A549 (cell line): ENCODE data around the gene EDA. TPM values are rescaled to one million over a fixed set of nuclear protein-coding genes. Genes with fewer than 3 reads are reported as not detected.

Experiments used
- ATAC-seq, 2 experiments: fragments of 200-7000 bp in 1 of 2; fragments of >200 bp in 1 of 2; cut with Nextera tagmentation in 1 of 2; cut with Tn5 transposase in 1 of 2; 3 replicates each; pipeline versions ENCODE4 v1.8.0 to v1.9.1; 2018 to 2020; ENCODE audit warnings: mild to moderate bottlenecking in 1 of 2, moderate library complexity in 1 of 2
- CTCF ChIA-PET: fragments of 300-600 bp; sonication (Branson Sonifier 250); formaldehyde crosslinking; extraction: SDS; loops from one replicate; lab custom pipeline; 2021; ENCODE audit warnings: antibody characterized with exemption, inconsistent platforms; lab: Yijun Ruan, JAX
- POLR2A ChIA-PET: fragments of 350-600 bp; formaldehyde crosslinking; extraction: SDS; loops from one replicate; lab custom pipeline; 2021; ENCODE audit warnings: antibody characterized with exemption, inconsistent platforms; lab: Yijun Ruan, JAX
- DNase-seq, 2 experiments: peaks; one replicate each; pipeline versions ENCODE4 v3.0.0 to v3.0.0-alpha.2; 2011 to 2016; ENCODE audit warnings: low read depth in 1 of 2, low spot score in 1 of 2
- FAIRE-seq: peaks from 2 replicates; lab custom pipeline; 2011; peaks lifted over from hg19 to GRCh38; lab: Jason Lieb, UNC
- H3K27ac ChIP-seq, 2 experiments: fragments of >200 bp; sonication (Bioruptor Twin); formaldehyde crosslinking; 3 replicates each; pipeline ENCODE4 v1.5.1; 2016 to 2017
- H3K4me1 ChIP-seq: fragments of >200 bp; sonication (Bioruptor Twin); formaldehyde crosslinking; 3 replicates; pipeline ENCODE4 v1.6.1; 2016
- H3K4me2 ChIP-seq: fragments of >200 bp; sonication (Bioruptor Twin); formaldehyde crosslinking; 3 replicates; pipeline ENCODE4 v1.6.1; 2016
- H3K4me3 ChIP-seq: fragments of >200 bp; sonication (Bioruptor Twin); formaldehyde crosslinking; 3 replicates; pipeline ENCODE4 v1.5.1; 2016
- H3K9me3 ChIP-seq: fragments of >200 bp; sonication (Bioruptor Twin); formaldehyde crosslinking; 3 replicates; pipeline ENCODE4 v1.6.1; 2016
- CBX2 ChIP-seq: fragments of 200-600 bp; sonication (generic); IDR thresholded peaks from 2 replicates; pipeline ENCODE4 v1.6.1; 2016; ENCODE audit warnings: low read depth, mild to moderate bottlenecking, borderline replicate concordance
- CEBPB ChIP-seq, 2 experiments: fragments of >200 bp in 1 of 2; sonication (Bioruptor Twin) in 1 of 2; formaldehyde crosslinking in 1 of 2; IDR thresholded peaks; 2 replicates each; pipeline ENCODE4 v1.6.1; 2012 to 2016
- CHD4 ChIP-seq: fragments of 200-600 bp; sonication (generic); IDR thresholded peaks from 2 replicates; pipeline ENCODE4 v1.6.1; 2016; ENCODE audit warnings: antibody characterized with exemption, mild to moderate bottlenecking, borderline replicate concordance
- CTCF ChIP-seq: fragments of >200 bp; sonication (Bioruptor Twin); formaldehyde crosslinking; IDR thresholded peaks from 3 replicates; pipeline ENCODE4 v1.5.1; 2016
- EHMT2 ChIP-seq: fragments of 200-600 bp; sonication (generic); IDR thresholded peaks from 2 replicates; pipeline ENCODE4 v1.6.1; 2016; ENCODE audit warnings: antibody characterized with exemption, low read depth, mild to moderate bottlenecking, moderate library complexity
- EP300 ChIP-seq, 2 experiments: fragments of >200 bp; sonication (Bioruptor Twin); formaldehyde crosslinking; IDR thresholded peaks; 2 replicates in 1 of 2; 3 replicates in 1 of 2; pipeline ENCODE4 v1.6.1; 2016 to 2017
- ESRRA ChIP-seq: fragments of 150-350 bp; IDR thresholded peaks from 2 replicates; pipeline ENCODE4 v1.6.1; 2014; ENCODE audit warnings: mild to moderate bottlenecking, low read length, borderline replicate concordance
- FOSL2 ChIP-seq, 2 experiments: fragments of 450-650 bp in 1 of 2; fragments of >200 bp in 1 of 2; sonication (Bioruptor Twin) in 1 of 2; formaldehyde crosslinking; IDR thresholded peaks; 2 replicates each; pipeline versions ENCODE4 v1.5.0 to v1.6.1; 2016 to 2020; ENCODE audit warnings: mild to moderate bottlenecking in 1 of 2, moderate library complexity in 1 of 2
- FOXS1 ChIP-seq: fragments of 250-450 bp; sonication (Bioruptor Pico); IDR thresholded peaks from 2 replicates; pipeline ENCODE4 v1.5.0; 2020; ENCODE audit warnings: mild to moderate bottlenecking, moderate library complexity
- HMGXB4 ChIP-seq: fragments of 250-450 bp; sonication (Bioruptor Pico); IDR thresholded peaks from 2 replicates; pipeline ENCODE4 v1.5.0; 2021; ENCODE audit warnings: mild to moderate bottlenecking, moderate library complexity, borderline replicate concordance
- HOXA7 ChIP-seq: fragments of 250-450 bp; sonication (Bioruptor Pico); IDR thresholded peaks from 2 replicates; pipeline ENCODE4 v1.5.0; 2020; ENCODE audit warnings: mild to moderate bottlenecking, moderate library complexity
- MAFK ChIP-seq: fragments of 450-650 bp; IDR thresholded peaks from 2 replicates; pipeline ENCODE4 v1.6.1; 2014; ENCODE audit not compliant: partially characterized antibody
- MAZ ChIP-seq: fragments of 150-350 bp; IDR thresholded peaks from 2 replicates; pipeline ENCODE4 v1.6.1; 2014; ENCODE audit warnings: antibody characterized with exemption, low read depth, low read length, borderline replicate concordance
- NFE2L2 ChIP-seq: fragments of 150-350 bp; conservative IDR thresholded peaks from 2 replicates; pipeline ENCODE4 v1.6.1; 2014; ENCODE audit warnings: low read length
- NPAS2 ChIP-seq: fragments of 250-450 bp; sonication (Bioruptor Pico); IDR thresholded peaks from 2 replicates; pipeline ENCODE4 v1.8.0; 2022; ENCODE audit warnings: mild to moderate bottlenecking, moderate library complexity, borderline replicate concordance
- NR3C1 ChIP-seq: fragments of >200 bp; sonication (Bioruptor Twin); formaldehyde crosslinking; IDR thresholded peaks from 3 replicates; pipeline ENCODE4 v1.6.1; 2017
- PBX3 ChIP-seq: IDR thresholded peaks from 2 replicates; pipeline ENCODE4 v1.6.1; 2012
- POLR2A ChIP-seq: IDR thresholded peaks from 2 replicates; pipeline ENCODE4 v1.6.1; 2012; ENCODE audit warnings: mild to moderate bottlenecking, low read length
- POLR2AphosphoS2 ChIP-seq: conservative IDR thresholded peaks from 2 replicates; pipeline ENCODE4 v1.6.1; 2012; ENCODE audit warnings: low read length, improper control_type of control experiment, inconsistent platforms
- RAD21 ChIP-seq, 2 experiments: fragments of >200 bp in 1 of 2; sonication (Bioruptor Twin) in 1 of 2; formaldehyde crosslinking in 1 of 2; IDR thresholded peaks in 1 of 2; conservative IDR thresholded peaks in 1 of 2; 2 replicates in 1 of 2; 3 replicates in 1 of 2; pipeline ENCODE4 v1.6.1; 2012 to 2018; ENCODE audit warnings: inconsistent platforms in 1 of 2
- RCOR1 ChIP-seq: fragments of 150-350 bp; IDR thresholded peaks from 2 replicates; pipeline ENCODE4 v1.6.1; 2014; ENCODE audit warnings: antibody characterized with exemption, low read length, low read depth
- SMC3 ChIP-seq: fragments of >200 bp; sonication (Bioruptor Twin); formaldehyde crosslinking; IDR thresholded peaks from 3 replicates; pipeline ENCODE4 v1.6.1; 2018; ENCODE audit warnings: inconsistent platforms
- USF2 ChIP-seq: fragments of 450-650 bp; IDR thresholded peaks from 2 replicates; pipeline ENCODE4 v1.6.1; 2014; ENCODE audit warnings: antibody characterized with exemption
- ZFP36 ChIP-seq: fragments of 450-650 bp; IDR thresholded peaks from 2 replicates; pipeline ENCODE4 v1.6.1; 2014; ENCODE audit warnings: borderline replicate concordance; ENCODE audit not compliant: partially characterized antibody
- ZNF302 ChIP-seq: fragments of 250-450 bp; sonication (Bioruptor Pico); IDR thresholded peaks from 2 replicates; pipeline ENCODE4 v1.9.0; 2021; ENCODE audit warnings: inconsistent platforms, mild to moderate bottlenecking, moderate library complexity
- WGBS: methylation state at CpG from one replicate; pipeline ENCODE4 v1.1.6; 2017; ENCODE audit errors: missing lambda C conversion rate; 5-methylcytosine and 5-hydroxymethylcytosine counted together
- polyA plus RNA-seq, 4 experiments: library from polyadenylated mRNA; depleted of rRNA in 3 of 4; stranded (reverse); fragments of >200 nt; fragmentation: RNase III in 1 of 4; extraction: RNeasy Plus Mini Kit Qiagen cat#74134 plus additional on column Dnase treatment in 1 of 4; gene quantifications; 2 replicates in 3 of 4; 3 replicates in 1 of 4; pipeline ENCODE4 v1.2.3, GENCODE V29; 2011 to 2017

Gene EDA
- polyA plus RNA-seq, 2 of the 4 experiments (the other 2 are of a cell fraction) = 0.25 to 0.26 TPM

- no peak for DNase-seq
- Histone ChIP-seq H3K27ac (no peak overlapping the region), H3K9me3 (no peaks in the 10 kb centered on the region), H3K4me2 (no peak overlapping the region), H3K4me3 (no peak overlapping the region), H3K4me1 (no peaks in the 10 kb centered on the region)
- ATAC-seq = no peak
- CTCF ChIA-PET = no interaction called here
- WGBS = 4% methylated on average over 1 of the region's 1 CpG
- POLR2A ChIA-PET = no interaction called here
- no peak for TF ChIP-seq MAZ
- no peak for TF ChIP-seq CBX2
- TF ChIP-seq CTCF = no peak
- no peak for TF ChIP-seq PBX3
- no peak for TF ChIP-seq EP300 (IDR thresholded peaks at IDR 0.05)
- TF ChIP-seq USF2 = no peak
- no peak for FAIRE-seq
Observed at GRCh38 chrX:69748055-69748454, 132.1 kb downstream of the EDA start.

GRCh38 chrX:69759921-69760625, 144.2 kb downstream of the EDA start:
- FAIRE-seq = no peak
- POLR2A ChIA-PET = no interaction called here
- CTCF ChIA-PET = no interaction called here

GRCh38 chrX:69761633-69762032, 145.7 kb downstream of the EDA start:
- ChIA-PET CTCF (no interaction called here), POLR2A (no interaction called here)
- 0% methylated on average over 3 of the region's 3 CpGs for WGBS
- TF ChIP-seq CEBPB (IDR thresholded peaks at IDR 0.05) = no peak
- no peak for TF ChIP-seq MAFK
- TF ChIP-seq NPAS2 = no peak
- no peak for TF ChIP-seq RCOR1
- TF ChIP-seq ZNF302 (CRISPR knock-in tag) = no peak
- TF ChIP-seq FOSL2 (IDR thresholded peaks at IDR 0.05) = no peak
- TF ChIP-seq FOSL2 (CRISPR knock-in tag; IDR thresholded peaks at IDR 0.05) = no peak
- no peak for TF ChIP-seq USF2
- TF ChIP-seq SMC3 = no peak
- TF ChIP-seq ZFP36 = no peak
- TF ChIP-seq HMGXB4 = no peak
- TF ChIP-seq CBX2 = no peak
- TF ChIP-seq FOXS1 = no peak
- no peak for TF ChIP-seq RAD21 (conservative IDR thresholded peaks at IDR 0.05 in 1 of 2, IDR thresholded peaks at IDR 0.05 in 1 of 2)
- TF ChIP-seq CHD4 = no peak
- no peak for TF ChIP-seq HOXA7
- Histone ChIP-seq H3K4me3 (no peak overlapping the region), H3K9me3 (no peaks in the 10 kb centered on the region), H3K27ac (no peak overlapping the region), H3K4me1 (no peaks in the 10 kb centered on the region), H3K4me2 (no peak overlapping the region)
- no peak for ATAC-seq
- no peak for DNase-seq
- no peak for FAIRE-seq

More at GRCh38 chrX:69759921-69760625, 144.2 kb downstream of the EDA start:
- 6% methylated on average over 1 of the region's 1 CpG for WGBS
- H3K4me2 ChIP-seq = no peak overlapping the region
- ATAC-seq = no peak
- H3K4me3 ChIP-seq = no peak overlapping the region
- no peak for TF ChIP-seq EHMT2
- no peak for TF ChIP-seq EP300 (IDR thresholded peaks at IDR 0.05)
- TF ChIP-seq POLR2AphosphoS2 = no peak
- TF ChIP-seq NR3C1 = no peak
- no peak for TF ChIP-seq ESRRA
- no peak for TF ChIP-seq HOXA7
- TF ChIP-seq NFE2L2 = no peak
- TF ChIP-seq FOSL2 (IDR thresholded peaks at IDR 0.05) = no peak
- TF ChIP-seq FOSL2 (CRISPR knock-in tag; IDR thresholded peaks at IDR 0.05) = no peak
- TF ChIP-seq CHD4 = no peak
- TF ChIP-seq RAD21 (conservative IDR thresholded peaks at IDR 0.05 in 1 of 2, IDR thresholded peaks at IDR 0.05 in 1 of 2) = no peak
- no peak for TF ChIP-seq CBX2
- no peak for TF ChIP-seq POLR2A
- H3K27ac ChIP-seq = no peak overlapping the region
- DNase-seq = no peak
- H3K9me3 ChIP-seq = no peaks in the 10 kb centered on the region
- no peaks in the 10 kb centered on the region for H3K4me1 ChIP-seq
